Tongue (tissue), 2 donors: Measurements from ENCODE around the gene DPF1. TPM values are rescaled to one million over a fixed set of nuclear protein-coding genes. Genes with fewer than 3 reads are reported as not detected.

Source experiments
- DNase-seq: peaks from one replicate; pipeline ENCODE4 v3.0.0-alpha.2; 2015
- total RNA-seq: library from RNA; depleted of rRNA; stranded (reverse); fragments of >200 nt; gene quantifications from one replicate; pipeline ENCODE4 v1.2.3, GENCODE V29; 2014

Gene DPF1
- total RNA-seq, 1 donor from 2014 or later, result 0.92 TPM

DNA sequence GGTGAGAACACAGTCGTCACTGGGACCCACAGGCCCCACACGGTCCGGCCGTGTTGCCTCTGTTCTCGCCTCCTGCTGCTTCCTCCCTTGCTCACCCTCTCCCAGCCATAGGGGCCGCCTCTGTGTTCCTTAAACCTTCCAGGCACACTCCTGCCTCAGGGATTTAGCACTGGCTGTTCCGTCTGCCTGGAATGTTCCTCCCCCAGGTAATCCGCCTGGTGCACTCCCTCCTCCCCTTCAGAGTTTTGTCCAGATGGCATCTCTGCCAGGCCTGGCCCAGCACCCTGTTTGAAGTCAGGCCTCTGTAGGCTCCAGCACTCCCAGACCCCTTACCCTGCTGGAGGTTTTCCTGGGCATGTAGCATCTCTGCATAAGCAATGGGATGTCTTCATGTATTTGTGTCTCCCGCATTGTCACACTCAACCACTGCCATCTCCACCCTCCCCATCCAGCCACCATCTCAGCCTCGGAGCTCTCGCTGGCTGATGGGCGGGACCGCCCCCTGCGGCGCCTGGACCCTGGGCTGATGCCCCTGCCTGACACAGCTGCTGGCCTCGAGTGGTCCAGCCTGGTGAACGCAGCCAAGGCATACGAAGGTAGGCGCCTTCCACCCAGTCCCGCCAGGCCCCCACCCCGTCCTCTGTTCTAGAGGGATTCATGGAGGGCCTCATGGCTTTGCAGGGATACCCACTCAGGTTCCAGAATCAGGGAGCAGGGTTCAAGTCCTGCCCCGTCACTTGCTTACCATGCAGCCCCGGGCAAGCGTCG is 25.9 kb downstream of the DPF1 start:
- no peak for DNase-seq

- no peak for DNase-seq
These were observed 26.9 kb downstream of the DPF1 start for GRCh38 chr19:38196948-38197656.

DNA sequence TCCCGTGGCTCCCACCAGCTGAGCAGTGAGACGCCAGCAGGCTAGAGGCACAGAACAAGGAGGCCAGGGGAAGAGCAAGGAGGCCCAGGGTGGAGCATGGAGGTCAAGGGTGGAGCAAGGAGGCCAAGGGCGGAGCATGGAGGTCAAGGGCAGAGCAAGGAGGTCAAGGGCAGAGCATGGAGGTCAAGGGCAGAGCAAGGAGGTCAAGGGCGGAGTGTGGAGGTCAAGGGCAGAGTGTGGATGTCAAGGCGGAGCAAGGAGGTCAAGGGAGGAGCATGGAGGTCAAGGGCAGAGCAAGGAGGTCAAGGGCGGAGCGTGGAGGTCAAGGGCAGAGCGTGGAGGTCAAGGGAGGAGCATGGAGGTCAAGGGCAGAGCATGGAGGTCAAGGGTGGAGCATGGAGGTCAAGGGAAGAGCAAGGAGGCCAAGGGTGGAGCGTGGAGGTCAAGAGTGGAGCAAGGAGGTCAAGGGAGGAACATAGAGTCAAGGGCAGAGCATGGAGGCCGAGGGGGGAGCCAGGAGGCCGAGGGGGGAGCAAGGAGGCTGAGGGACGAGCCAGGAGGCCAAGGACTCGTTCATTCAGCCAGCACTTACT is 27.7 kb downstream of the DPF1 start:
- no peak for DNase-seq

DNA sequence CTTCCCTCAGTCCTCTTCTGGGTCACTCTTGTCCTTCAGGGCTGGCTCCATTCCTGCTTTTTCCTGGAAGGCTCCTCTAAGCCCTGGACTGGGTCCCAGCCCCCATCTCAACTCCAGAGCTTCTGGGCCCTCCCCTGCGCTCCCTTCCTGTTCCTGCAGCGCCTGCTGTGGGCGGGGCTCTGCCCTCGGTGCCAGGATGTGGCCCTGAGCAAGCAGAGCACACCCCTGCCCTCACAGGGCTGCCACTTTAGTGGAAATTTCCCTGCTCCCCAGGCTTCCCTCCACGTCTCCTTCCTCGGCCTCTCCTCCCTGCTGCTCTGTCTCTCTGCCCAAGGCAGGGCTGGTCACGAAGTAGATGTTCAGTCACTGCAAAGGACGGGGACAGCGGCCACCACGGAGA is 28.8 kb downstream of the DPF1 start:
- DNase-seq, result no peak

- no peak for DNase-seq
These were observed 29.8 kb downstream of the DPF1 start for GRCh38 chr19:38194061-38194701.

GRCh38 chr19:38193445-38193844 is 30.6 kb downstream of the DPF1 start:
- DNase-seq, result no peak

- DNase-seq, result no peak
These were observed 32.3 kb downstream of the DPF1 start for GRCh38 chr19:38191747-38192146.

- no peak for DNase-seq
These were observed 33.2 kb downstream of the DPF1 start for GRCh38 chr19:38190793-38191192.

DNA sequence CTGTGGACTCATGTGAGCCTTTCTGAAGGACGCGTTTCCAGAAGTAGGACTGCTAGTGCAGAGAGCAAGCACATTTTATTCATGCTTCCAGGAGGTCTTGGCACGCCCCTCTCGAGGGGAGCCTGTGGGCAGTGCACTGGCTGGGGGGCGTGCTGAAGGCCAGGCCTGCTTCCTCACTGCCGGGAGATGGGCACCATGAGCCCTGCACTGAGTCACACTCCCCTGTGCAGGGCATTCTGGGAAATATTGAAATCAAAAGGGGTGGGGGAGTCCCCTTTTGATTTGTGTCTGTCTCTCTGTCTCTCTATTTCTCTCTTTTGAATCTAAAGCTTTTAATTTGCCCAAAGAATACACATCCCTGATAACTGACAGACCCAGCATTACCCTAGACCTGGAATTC is 34.0 kb downstream of the DPF1 start:
- no peak for DNase-seq

GRCh38 chr19:38185562-38185961 is 38.5 kb downstream of the DPF1 start:
- no peak for DNase-seq

DNA sequence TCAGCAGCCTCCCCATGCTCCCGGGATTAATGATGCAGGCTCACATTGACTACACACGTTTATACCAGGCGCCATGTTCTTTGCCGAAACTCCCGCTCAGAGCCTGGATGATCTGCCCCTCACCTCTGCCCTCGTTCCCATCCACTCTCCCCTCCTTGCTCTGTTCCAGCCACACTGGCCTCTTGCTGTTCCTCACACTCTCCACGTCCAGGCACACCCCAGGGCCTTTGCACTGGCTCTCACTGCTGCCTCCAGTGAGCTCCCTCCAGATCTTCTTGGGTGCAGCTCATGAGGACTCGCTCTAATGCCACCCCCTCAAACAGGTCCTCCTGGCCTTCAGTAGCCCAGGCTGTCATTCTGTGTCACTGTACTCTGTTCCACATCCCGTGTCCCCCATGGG is 39.2 kb downstream of the DPF1 start:
- no peak for DNase-seq

DNA sequence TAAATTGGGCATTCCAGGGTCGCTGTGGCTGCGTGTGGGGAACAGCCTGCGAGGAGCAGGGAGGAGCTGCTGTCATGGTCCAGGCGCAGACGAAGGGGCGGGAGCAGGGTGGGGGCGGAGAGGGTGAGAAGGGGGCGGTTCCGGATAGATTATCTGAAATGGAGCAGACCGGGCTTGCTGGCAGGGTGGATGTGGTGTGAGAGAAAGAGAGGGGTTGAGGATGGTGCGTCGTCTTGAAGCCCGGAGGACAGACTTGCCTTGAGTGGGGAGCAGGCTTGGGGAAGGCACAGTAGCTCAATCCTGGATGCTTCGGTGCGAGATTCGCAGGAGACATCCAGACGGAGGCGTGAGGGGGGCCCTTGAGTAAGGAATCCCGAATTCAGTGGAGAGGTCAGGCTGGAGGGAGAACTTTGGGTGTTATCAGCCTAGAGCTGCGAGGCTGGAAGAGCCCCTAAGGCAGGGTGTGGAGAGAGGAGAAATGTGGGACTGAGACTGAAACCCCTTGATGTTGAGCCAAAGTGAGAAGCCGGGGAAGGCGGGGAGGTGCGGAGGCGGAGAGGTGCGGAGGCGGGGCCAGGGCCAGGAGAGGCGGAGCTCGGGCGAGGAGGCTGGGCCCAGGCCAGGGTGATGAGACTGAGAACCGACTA is 40.6 kb downstream of the DPF1 start:
- DNase-seq, result peak; percentile 63

DNA sequence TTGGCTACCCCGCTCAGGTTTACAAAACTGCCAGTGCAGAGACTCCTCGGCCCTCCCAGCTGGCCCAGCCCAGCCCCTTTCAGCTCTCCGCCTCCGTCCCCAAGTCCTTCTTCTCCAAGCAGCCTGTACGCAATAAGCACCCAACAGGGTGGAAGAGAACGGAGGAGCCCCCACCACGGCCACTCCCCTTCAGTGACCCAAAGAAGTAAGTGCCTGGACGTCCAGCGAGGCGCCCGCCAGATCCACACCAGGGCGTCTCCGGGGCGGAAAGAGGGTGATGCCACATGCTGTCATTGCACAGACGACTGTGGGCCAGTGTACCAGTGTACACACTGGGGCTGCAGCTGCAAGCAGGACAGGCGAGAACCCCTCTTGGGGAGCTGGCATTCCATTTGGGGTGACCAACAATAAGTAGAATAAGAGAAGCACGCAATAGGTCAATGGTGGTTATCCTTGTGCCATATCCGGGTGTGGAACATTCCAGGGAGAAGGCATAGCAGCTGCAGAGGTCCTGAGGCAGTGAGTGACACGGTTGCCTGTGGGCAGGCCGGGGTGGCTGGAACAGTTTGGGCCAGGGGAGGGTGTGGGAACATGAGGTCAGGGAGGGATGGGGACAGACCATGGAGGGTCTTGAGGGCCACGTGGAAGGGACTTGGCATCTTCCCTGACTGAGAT is 41.3 kb downstream of the DPF1 start:
- DNase-seq, result no peak

- no peak for DNase-seq
These were observed 44.0 kb downstream of the DPF1 start for GRCh38 chr19:38180071-38180470.

DNA sequence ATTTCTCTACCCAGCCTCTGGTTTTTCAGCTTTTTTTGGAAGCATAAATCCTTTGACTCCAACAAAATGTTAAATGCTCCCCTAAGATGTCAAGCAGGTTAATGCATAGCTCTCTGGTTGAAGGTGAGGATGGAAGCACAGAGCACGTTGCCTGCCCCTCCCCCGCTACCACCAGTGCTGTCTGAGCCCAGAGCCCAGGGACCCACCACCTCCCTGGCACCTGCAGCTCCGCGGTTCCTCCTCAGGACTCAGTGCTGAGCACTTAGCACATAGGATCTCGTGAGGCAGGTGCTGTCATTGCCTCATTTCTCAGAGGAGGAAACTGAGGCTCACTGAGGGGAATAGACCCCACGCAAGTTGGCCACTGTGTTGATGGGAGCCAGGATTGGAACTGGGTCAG is 48.6 kb downstream of the DPF1 start:
- no peak for DNase-seq

- peak; percentile 95 for DNase-seq
These were observed 50.6 kb downstream of the DPF1 start for GRCh38 chr19:38173291-38174041.

- peak; percentile 40 for DNase-seq
These were observed 52.0 kb downstream of the DPF1 start for GRCh38 chr19:38172001-38172400.

GRCh38 chr19:38170334-38170733 is 53.7 kb downstream of the DPF1 start:
- DNase-seq, result no peak

GRCh38 chr19:38168637-38169036 is 55.4 kb downstream of the DPF1 start:
- DNase-seq, result no peak

DNA sequence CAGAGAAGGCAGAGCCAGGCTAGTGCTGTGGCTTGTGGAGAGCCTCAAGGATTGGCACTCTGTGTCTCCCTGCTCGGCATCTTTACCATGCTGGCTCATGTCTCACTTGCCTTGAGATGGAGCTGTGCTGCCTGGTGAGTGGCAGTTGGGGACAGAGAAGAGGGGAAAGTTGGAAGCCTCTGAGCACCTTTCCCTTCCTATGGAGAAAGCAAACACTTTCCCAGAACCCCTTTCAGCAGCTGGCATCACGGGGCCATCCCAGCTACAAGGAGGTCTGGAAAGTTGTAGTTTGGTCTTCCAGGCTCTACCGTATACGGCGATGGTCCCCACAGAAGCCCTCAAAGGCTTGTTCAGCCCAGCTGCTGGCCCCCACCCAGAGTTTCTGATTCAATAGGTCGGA is 58.7 kb downstream of the DPF1 start:
- DNase-seq, result no peak

DNA sequence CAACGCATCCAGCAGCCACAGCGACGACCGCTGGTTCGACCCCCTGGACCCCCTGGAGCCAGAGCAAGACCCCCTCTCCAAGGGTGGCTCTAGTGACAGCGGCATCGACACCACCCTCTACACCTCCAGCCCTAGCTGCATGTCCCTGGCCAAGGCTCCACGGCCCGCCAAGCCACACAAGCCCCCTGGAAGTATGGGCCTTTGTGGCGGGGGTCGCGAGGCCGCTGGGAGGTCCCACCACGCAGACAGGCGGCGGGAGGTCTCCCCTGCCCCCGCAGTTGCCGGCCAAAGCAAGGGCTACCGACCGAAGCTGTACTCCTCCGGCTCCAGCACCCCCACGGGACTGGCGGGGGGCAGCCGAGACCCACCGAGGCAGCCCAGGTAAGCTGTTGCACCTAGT is 59.5 kb downstream of the DPF1 start:
- no peak for DNase-seq
